Uterus (tissue), 2 donors: ENCODE results near the gene ESRRG.

Source experiments
- POLR2A ChIP-seq, 2 donors: fragments of 450-650 bp; IDR thresholded peaks; one replicate each; pipeline ENCODE4 v1.6.1; 2016; ENCODE audit warnings: antibody characterized with exemption in 2 of 2, mild to moderate bottlenecking in 1 of 2, moderate library complexity in 1 of 2
- TF ChIP-seq, protein P1 (sequence below), 4 experiments: fragments of 200-600 bp in 2 of 4; fragments of 450-650 bp in 2 of 4; sonication (generic) in 2 of 4; IDR thresholded peaks; one replicate each; pipeline ENCODE4 v1.5.1; 2016 to 2019; ENCODE audit warnings: antibody characterized with exemption in 4 of 4, mild to moderate bottlenecking in 2 of 4, moderate library complexity in 1 of 4

- TF ChIP-seq, protein P1, sequence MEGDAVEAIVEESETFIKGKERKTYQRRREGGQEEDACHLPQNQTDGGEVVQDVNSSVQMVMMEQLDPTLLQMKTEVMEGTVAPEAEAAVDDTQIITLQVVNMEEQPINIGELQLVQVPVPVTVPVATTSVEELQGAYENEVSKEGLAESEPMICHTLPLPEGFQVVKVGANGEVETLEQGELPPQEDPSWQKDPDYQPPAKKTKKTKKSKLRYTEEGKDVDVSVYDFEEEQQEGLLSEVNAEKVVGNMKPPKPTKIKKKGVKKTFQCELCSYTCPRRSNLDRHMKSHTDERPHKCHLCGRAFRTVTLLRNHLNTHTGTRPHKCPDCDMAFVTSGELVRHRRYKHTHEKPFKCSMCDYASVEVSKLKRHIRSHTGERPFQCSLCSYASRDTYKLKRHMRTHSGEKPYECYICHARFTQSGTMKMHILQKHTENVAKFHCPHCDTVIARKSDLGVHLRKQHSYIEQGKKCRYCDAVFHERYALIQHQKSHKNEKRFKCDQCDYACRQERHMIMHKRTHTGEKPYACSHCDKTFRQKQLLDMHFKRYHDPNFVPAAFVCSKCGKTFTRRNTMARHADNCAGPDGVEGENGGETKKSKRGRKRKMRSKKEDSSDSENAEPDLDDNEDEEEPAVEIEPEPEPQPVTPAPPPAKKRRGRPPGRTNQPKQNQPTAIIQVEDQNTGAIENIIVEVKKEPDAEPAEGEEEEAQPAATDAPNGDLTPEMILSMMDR (IDR thresholded peaks at IDR 0.05), result no peak
- TF ChIP-seq POLR2A (IDR thresholded peaks at IDR 0.05), result no peak
Measured at GRCh38 chr1:216521477-216521876, 201.8 kb downstream of the ESRRG start.
